Nephron (organoid): ENCODE results near the gene EFCAB9.

Experiments used
- H3K27ac Mint-ChIP-seq, 3 experiments: 2 replicates each; pipeline ENCODE4 v1.8.0; 2020; ENCODE audit warnings: mixed read lengths in 3 of 3, mild to moderate bottlenecking in 2 of 3, moderate library complexity in 1 of 3
- H3K27me3 Mint-ChIP-seq: 2 replicates; pipeline ENCODE4 v1.8.0; 2021; ENCODE audit warnings: low read depth, mild to moderate bottlenecking, moderate library complexity, mixed read lengths
- H3K36me3 Mint-ChIP-seq: 2 replicates; pipeline ENCODE4 v1.8.0; 2020; ENCODE audit warnings: low read depth, mixed read lengths
- H3K4me1 Mint-ChIP-seq: 2 replicates; pipeline ENCODE4 v1.8.0; 2020; ENCODE audit warnings: mixed read lengths
- H3K4me3 Mint-ChIP-seq, 3 experiments: 2 replicates each; pipeline ENCODE4 v1.8.0; 2020; ENCODE audit warnings: mild to moderate bottlenecking in 3 of 3, mixed read lengths in 3 of 3, moderate library complexity in 2 of 3
- H3K9me3 Mint-ChIP-seq: 2 replicates; pipeline ENCODE4 v1.8.0; 2020; ENCODE audit warnings: mixed read lengths
- CTCF ChIP-seq, 3 experiments: fragments of 200-600 bp; sonication (generic); IDR thresholded peaks; one replicate each; pipeline ENCODE4 v1.5.0; 2021; ENCODE audit warnings: antibody characterized with exemption in 3 of 3; ENCODE audit not compliant: unreplicated experiment in 3 of 3

EFCAB9 gene

GRCh38 chr5:172193872-172194271 is at the start of gene EFCAB9:
TSS of gene EFCAB9 (plus strand) at chr5:172194172. CDS start at chr5:172194173, 1 bp downstream.
- no peaks in the 10 kb centered on the region for H3K36me3 Mint-ChIP-seq
- no peak within 1 kb of the TSS for H3K4me3 Mint-ChIP-seq
- no peaks in the 10 kb centered on the region for H3K9me3 Mint-ChIP-seq
- TF ChIP-seq CTCF (IDR thresholded peaks at IDR 0.05; ENCODE audit: unreplicated experiment in 3 of 3) = no peak
- H3K27me3 Mint-ChIP-seq = peaks cover 23% of the 10 kb centered on the region
- H3K4me1 Mint-ChIP-seq = peaks cover 6% of the 10 kb centered on the region
- H3K27ac Mint-ChIP-seq = no peak within 1 kb of the TSS

- Mint-ChIP-seq H3K27ac (no peak overlapping the region), H3K9me3 (no peaks in the 10 kb centered on the region), H3K36me3 (no peaks in the 10 kb centered on the region), H3K4me3 (no peak overlapping the region), H3K4me1 (peaks cover 27% of the 10 kb centered on the region), H3K27me3 (peaks cover 4% of the 10 kb centered on the region)
- no peak for TF ChIP-seq CTCF (IDR thresholded peaks at IDR 0.05; ENCODE audit: unreplicated experiment in 3 of 3)
These were observed 49.6 kb upstream of the EFCAB9 start for GRCh38 chr5:172144291-172144815.

DNA sequence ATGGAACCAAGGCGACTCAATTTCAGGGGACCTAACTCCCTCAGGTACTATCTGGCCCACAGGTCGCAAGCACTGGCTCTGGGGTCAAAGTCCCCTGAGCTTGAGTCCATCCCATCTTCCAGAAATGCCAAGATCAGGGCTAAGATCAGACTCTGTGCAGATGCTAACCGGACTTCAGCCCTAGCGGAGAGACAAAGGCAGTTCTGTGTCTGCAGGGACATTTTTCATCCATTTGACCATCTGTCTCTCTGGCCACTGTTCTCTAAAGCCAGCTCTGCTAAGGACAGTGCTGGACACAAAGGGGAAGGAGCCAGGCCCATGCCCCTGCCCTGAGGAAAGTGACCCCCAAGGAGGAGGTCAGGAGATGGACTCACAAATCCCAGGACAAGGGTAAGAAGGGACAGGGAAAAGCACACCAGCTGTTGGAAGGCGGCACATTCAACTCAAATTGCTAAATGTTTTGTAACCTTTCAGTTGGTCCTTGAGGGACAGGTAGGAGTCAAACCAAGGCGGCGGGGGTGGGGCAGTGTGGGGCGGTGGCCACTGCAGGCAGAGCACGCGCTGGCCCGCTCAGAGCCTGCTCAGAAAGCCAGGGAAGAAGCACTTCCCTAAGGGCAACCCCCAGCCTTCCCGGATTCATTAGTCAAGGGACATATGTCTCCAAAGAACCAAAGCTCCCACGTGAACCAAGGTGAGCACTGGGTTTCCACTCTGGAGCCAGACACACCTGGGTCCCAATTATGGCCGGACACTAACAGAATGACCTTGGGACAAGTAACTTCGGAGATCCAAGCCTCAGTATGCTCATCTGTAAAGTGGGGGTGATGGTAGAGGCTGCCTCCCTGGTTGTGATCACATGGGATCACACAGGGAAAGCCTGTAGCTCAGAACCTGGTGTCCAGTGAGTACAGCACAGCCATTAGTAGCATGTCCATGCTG is 48.8 kb upstream of the EFCAB9 start:
- Mint-ChIP-seq H3K27ac (no peak overlapping the region), H3K4me3 (no peak overlapping the region), H3K4me1 (peaks cover 27% of the 10 kb centered on the region), H3K36me3 (no peaks in the 10 kb centered on the region), H3K9me3 (no peaks in the 10 kb centered on the region), H3K27me3 (no peaks in the 10 kb centered on the region)
- no peak for TF ChIP-seq CTCF (IDR thresholded peaks at IDR 0.05; ENCODE audit: unreplicated experiment in 3 of 3)

- Mint-ChIP-seq H3K4me1 (peaks cover 27% of the 10 kb centered on the region), H3K27ac (peak overlapping the region in 1 of 3 experiments; percentile 1), H3K27me3 (no peaks in the 10 kb centered on the region), H3K4me3 (no peak overlapping the region), H3K9me3 (no peaks in the 10 kb centered on the region), H3K36me3 (no peaks in the 10 kb centered on the region)
- TF ChIP-seq CTCF (IDR thresholded peaks at IDR 0.05; ENCODE audit: unreplicated experiment in 3 of 3) = no peak
These were observed 47.9 kb upstream of the EFCAB9 start for GRCh38 chr5:172145870-172146747.

DNA sequence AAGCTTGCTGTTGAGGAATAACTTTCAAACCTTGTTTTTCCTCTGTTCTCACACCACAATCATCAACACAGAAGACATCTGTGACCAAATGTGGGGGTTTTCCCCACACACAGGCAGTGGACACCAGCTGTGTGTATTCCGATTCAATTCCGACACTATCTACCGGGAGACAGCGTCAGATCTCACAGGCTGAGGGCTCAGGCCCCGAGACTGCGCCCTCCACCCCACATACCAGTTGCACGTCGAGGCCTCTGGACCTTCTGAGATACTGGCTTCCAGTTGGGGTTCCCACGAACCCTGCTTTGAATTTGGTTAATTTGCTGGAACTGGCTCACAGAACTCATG is 47.3 kb upstream of the EFCAB9 start:
- Mint-ChIP-seq H3K27ac (no peak overlapping the region), H3K4me1 (peaks cover 24% of the 10 kb centered on the region), H3K27me3 (no peaks in the 10 kb centered on the region), H3K36me3 (peaks cover under 1% of the 10 kb centered on the region), H3K4me3 (no peak overlapping the region), H3K9me3 (no peaks in the 10 kb centered on the region)
- no peak for TF ChIP-seq CTCF (IDR thresholded peaks at IDR 0.05; ENCODE audit: unreplicated experiment in 3 of 3)
